CD4-positive, alpha-beta T cell treated with Interleukin-4 for 1 hour (primary cell): Measurements from ENCODE around the gene PWWP2B.

ENCODE experiments used
- DNase-seq, 2 donors: peaks; one replicate each; pipeline ENCODE4 v3.0.0-alpha.2; 2020 to 2022

The PWWP2B gene

GRCh38 chr10:132394936-132395703 lies 1.9 kb upstream of the PWWP2B start:
- no peak for DNase-seq

GRCh38 chr10:132395704-132396493 lies 1.1 kb upstream of the PWWP2B start:
- peak in 1 of 2 donors; percentile 55 for DNase-seq

- DNase-seq: peak; percentile 73 to 76
Measured at GRCh38 chr10:132396494-132397035, 435 bp upstream of the PWWP2B start.

DNA sequence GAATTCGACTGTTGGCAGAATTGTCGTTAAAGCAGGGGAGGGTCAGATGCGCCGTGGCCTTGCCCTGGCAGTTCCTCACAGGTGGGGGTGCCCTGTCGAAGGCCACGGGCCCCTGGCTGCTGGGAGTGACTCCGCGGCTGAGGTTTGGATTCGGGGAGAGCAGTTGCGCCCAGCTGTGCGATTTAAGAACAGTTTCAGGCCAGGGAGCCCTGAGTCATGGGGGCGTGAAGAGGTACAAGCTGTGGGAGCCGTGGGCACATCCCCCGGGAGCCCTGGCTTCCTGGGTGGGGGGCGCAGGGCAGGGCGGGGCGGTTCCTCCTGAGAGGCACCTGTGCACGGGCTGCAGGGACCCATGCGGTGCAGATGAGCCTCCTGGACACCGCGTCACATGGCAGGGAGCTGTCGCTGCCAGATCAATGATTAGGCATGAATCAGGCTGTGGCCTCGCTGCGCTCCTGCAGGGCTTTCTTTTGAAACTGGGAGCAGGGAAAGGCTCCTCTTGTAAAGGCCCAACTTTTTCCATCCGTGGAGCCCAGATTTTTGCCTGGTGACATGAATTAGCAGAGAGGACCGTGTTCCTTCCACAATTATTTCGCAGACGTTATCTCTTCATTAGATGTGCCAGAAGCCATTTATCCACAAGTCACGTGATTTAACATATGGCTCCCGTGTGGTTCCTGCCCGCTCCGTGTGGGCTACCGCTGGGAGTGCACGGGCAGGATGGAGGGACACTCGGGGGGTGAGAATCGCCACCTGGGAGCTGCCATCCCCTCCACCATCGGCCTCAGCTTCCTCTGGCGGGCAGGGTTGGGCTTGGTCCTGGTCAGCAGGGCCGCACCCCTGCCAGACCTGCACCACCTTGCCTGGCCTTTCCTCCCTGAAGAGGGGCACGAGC lies 918 bp downstream of the PWWP2B start:
- DNase-seq: peak; percentile 35 to 43

DNA sequence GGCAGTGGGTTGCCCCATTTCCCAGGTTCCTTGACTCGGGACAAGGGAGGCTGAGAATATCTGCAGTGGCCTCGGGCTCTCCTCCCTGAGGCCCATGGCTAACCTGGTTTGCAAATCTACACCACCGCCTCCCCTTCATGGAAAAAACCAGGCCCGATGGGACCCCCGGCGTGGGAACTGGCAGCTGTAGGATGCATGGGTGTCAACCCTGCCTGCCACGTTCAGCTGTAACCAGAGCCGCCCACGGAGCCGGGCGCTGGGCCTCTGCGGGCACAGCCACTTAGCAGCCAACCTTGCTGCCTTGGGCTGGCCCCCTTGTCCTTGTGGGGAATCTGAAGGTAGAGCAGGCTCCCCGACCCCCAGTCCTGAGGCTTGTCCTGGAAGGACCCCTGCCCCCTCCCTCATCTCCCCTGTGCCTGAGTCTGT lies 1.6 kb downstream of the PWWP2B start:
- no peak for DNase-seq

DNA sequence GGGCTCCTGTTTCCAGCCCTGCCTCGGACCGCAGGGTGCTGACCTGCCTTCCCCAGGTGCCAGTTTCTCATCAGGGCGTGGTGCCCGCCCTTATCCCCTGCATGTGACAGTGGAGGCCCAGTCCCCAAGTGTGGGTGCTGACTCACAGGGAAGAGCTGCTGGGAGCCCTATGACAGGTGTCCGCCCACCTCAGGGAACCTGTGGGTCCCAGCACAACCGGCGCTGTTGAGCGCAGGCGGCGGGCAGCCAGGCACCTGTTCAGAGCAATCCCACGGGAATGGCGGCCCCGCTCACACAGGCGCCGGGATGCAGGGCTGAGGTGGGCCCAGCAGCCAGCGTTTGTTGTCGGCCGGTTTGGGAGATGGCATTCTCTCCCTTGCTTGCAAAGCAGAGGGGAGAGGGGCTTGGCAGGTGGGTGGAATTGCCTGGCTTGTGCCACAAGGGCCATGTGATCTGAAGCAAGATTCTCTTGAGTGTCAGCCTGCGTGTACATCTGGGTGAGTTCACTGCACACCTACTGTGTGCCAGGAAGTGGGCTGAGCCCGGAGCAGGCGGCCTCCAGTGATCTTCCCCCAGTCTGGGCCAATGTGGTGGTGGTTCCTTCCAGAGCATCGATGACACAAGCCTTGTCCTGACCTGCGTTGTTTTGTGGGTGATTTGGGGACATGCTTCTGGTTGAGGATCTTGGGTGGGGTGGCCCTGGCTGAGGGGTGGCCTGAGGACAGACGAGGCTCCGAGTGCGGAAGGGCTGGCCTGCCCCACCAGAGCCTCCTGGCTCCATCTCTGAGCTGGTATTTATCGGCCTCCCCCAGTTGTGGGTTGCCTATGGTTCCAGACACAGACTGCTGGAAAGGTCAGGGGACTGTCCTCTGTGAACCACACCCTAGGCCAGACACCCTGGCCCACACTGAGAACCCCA lies 2.4 kb downstream of the PWWP2B start:
- no peak for DNase-seq

DNA sequence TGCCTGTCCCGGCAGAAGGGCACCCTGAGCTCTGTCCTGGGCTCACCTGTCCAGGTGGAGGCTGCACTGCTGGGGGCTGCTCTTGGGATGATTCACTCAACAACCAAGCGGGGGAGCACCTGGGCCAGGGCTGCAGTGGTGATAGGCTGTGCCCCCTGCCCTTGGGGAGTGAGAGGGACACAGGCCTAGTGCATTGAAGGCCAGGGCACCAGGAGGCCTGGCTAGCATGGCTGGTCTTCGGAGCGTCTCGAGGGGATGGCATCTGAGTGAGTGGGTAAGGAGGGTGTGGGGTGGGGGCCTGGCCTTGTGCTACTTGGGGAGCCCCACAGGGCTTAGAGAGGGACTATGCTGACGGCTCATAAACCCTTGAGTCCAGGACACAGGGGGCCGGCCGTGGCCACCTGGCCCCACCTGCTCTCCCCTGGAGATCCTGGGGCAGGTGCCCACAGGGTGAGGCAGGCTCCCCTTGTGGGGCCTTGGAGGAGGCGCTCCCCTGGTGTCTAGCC lies 3.1 kb downstream of the PWWP2B start:
- DNase-seq: no peak

GRCh38 chr10:132400547-132401151 lies 3.6 kb downstream of the PWWP2B start:
- DNase-seq: no peak

- no peak for DNase-seq
Measured at GRCh38 chr10:132401401-132402118, 4.6 kb downstream of the PWWP2B start.

- DNase-seq: no peak
Measured at GRCh38 chr10:132402781-132403241, 5.8 kb downstream of the PWWP2B start.

- DNase-seq: no peak
Measured at GRCh38 chr10:132403511-132404168, 6.6 kb downstream of the PWWP2B start.

DNA sequence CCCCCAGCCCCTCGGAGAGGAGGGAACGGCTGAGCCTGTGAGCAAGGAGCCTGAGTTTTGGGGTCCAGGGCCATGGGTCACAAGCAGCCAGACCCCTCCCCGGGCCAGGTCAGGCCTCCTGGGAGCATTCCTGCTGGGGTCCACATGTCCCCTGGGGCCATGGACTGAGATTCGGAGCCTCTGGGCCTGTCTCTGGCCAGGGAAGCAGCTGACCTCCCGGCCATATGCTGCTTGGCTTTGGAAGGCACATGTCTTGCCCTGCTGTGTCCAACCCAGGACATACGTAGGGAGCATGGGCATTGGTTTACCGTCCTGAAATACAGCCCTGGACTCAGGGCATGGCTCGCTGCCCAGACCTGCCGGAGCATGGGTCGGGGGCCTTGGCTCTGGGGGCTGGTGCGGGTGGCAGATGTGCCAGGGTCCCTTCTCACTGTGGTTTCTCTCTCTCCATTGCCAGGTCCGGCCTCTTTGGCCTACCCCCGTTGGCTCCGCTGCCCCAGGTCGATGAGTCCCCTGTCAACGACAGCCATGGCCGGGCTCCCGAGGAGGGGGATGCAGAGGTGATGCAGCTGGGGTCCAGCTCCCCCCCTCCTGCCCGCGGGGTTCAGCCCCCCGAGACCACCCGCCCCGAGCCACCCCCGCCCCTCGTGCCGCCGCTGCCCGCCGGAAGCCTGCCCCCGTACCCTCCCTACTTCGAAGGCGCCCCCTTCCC lies 7.3 kb downstream of the PWWP2B start:
- DNase-seq: no peak

- no peak for DNase-seq
Measured at GRCh38 chr10:132404911-132405462, 8.0 kb downstream of the PWWP2B start.

DNA sequence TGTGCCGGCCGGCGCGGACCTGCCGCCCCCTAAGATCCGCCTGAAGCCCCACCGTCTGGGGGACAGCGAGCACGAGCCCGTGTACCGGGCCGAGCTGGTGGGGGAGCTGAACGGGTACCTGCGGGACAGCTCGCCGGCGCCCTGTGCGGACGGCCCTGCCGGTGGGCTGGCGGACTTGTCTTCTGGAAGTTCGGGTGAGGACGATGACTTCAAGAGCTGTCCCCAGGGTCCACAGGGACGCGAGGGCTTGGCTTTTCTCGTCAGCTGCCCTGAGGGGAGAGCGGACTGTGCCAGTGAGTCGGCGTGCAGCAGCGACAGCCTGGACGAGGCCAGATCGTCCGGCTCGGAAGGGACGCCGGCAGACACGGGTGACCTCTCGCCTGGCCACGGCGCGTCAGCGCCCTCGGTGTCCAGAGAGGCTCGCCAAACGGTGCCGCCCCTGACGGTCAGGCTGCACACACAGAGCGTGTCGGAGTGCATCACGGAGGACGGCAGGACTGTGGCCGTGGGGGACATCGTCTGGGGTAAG lies 8.5 kb downstream of the PWWP2B start:
- no peak for DNase-seq

GRCh38 chr10:132406181-132406580 lies 9.2 kb downstream of the PWWP2B start:
- no peak for DNase-seq

DNA sequence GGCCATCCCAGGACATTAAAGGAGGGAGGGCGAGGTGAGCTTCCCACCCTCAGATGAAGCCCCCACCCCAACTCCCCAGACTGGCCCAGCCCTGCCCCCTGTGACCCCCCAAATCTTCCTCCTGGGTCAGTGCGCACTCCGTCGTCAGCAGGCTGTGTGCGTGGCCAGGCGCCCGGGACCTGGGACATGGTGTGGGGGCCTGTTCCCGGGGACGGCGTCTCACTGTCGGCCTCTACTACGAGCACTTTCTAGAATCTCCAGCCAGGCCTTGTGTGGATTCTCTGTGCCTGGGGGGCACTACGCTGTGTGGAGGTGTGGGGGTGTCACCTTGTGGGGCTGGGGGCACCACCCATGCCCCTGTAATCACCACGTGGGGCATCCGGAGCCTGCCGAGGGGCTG lies 9.8 kb downstream of the PWWP2B start:
- no peak for DNase-seq

- no peak for DNase-seq
Measured at GRCh38 chr10:132407243-132407746, 10.3 kb downstream of the PWWP2B start.

GRCh38 chr10:132407846-132408278 lies 10.9 kb downstream of the PWWP2B start:
- no peak for DNase-seq
